Skeletal muscle tissue (tissue), 4 donors: ENCODE data around the gene TFDP2. TPM values are rescaled to one million over a fixed set of nuclear protein-coding genes. Genes with fewer than 3 reads are reported as not detected.
"Not testable (repeated sequence)": the region's sequence is repeated elsewhere in the genome, so short reads cannot be mapped to it uniquely, and the experiment has no call there.

Experiments used
- H3K27ac ChIP-seq: one replicate; pipeline ENCODE4 v1.7.0; 2013; ENCODE audit warnings: mild to moderate bottlenecking, low read depth, low read length, inconsistent platforms
- H3K27me3 ChIP-seq, 3 donors: one replicate each; pipeline ENCODE4 v1.7.0; 2013; ENCODE audit warnings: low read length in 3 of 3; ENCODE audit not compliant: control insufficient read depth in 3 of 3, insufficient read depth in 3 of 3
- H3K36me3 ChIP-seq, 3 donors: one replicate each; pipeline ENCODE4 v1.7.0; 2013; ENCODE audit warnings: low read length in 3 of 3; ENCODE audit not compliant: control insufficient read depth in 3 of 3, insufficient read depth in 3 of 3
- H3K4me1 ChIP-seq, 3 donors: one replicate each; pipeline ENCODE4 v1.7.0; 2013; ENCODE audit warnings: low read length in 3 of 3, mild to moderate bottlenecking in 3 of 3; ENCODE audit not compliant: control insufficient read depth in 3 of 3, insufficient read depth in 3 of 3
- H3K4me3 ChIP-seq, 3 donors: one replicate each; pipeline ENCODE4 v1.7.0; 2013; ENCODE audit warnings: low read length in 3 of 3
- H3K9ac ChIP-seq, 3 donors: one replicate each; pipeline ENCODE4 v1.7.0; 2013; ENCODE audit warnings: low read length in 3 of 3, mild to moderate bottlenecking in 3 of 3, moderate library complexity in 2 of 3, low read depth in 1 of 3
- H3K9me3 ChIP-seq, 3 donors: one replicate each; pipeline ENCODE4 v1.7.0; 2013; ENCODE audit warnings: low read length in 3 of 3; ENCODE audit not compliant: control insufficient read depth in 3 of 3
- total RNA-seq: library from RNA; depleted of rRNA; stranded (reverse); fragments of >200 nt; gene quantifications from one replicate; pipeline ENCODE4 v1.2.3, GENCODE V29; 2014
- donor health status: Osteomylitis.

The TFDP2 gene
- total RNA-seq, 1 donor from 2014 or later: 29.2 TPM

- Histone ChIP-seq H3K9ac (no peak overlapping the region), H3K36me3 (no peaks in the 10 kb centered on the region), H3K9me3 (no peaks in the 10 kb centered on the region), H3K4me1 (no peaks in the 10 kb centered on the region), H3K4me3 (no peak overlapping the region), H3K27me3 (no peaks in the 10 kb centered on the region), H3K27ac (no peak overlapping the region)
These were observed 209.6 kb downstream of the TFDP2 start for GRCh38 chr3:141939759-141940158.

DNA sequence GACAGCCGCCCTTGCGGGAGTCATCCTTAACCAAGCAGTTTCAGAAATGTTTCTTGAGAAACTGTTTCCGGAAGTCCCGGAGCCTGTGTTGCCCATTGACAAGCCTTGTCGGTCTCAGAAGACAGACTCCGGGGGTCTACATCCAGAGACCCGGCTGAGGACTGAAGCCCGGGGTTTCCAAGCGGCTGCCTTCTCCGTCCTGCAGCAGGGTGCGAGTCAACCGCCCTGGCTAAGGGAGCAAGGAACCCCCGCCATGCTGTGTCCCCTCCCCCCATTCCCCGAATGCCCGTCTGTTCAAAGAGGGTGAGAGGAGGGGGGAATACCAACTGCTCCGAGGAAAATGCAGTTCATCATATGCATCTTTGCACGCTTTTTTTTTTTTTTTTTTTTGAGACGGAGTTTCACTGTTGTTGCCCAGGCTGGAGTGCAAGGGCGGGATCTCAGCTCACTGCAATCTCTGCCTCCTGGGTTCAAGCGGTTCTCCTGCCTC, 211.3 kb downstream of the TFDP2 start:
- H3K4me3 ChIP-seq: no peak overlapping the region
- H3K36me3 ChIP-seq: no peaks in the 10 kb centered on the region
- no peaks in the 10 kb centered on the region for H3K4me1 ChIP-seq
- H3K9ac ChIP-seq: no peak overlapping the region
- H3K27ac ChIP-seq: no peak overlapping the region
- H3K27me3 ChIP-seq: no peaks in the 10 kb centered on the region
- H3K9me3 ChIP-seq: no peaks in the 10 kb centered on the region

DNA sequence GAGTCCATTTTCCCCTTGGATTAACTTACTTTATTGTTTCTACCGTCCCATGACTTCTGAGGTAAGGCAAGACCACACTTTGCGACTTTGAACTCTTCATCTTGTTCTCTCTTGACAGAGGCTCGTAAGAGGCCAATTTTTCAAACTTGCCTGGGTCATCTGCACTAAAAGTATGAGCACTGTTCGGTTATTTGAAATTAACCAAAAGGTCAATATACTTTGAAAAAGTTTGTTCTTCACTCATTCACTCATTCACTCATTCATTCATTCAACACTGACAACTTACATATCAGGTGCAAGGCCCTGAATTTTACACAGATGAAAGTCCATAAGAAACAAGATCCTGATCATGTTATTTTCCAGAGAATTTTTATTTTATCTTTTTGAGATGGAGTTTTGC, 215.0 kb downstream of the TFDP2 start:
- H3K27me3 ChIP-seq: no peaks in the 10 kb centered on the region
- no peaks in the 10 kb centered on the region for H3K36me3 ChIP-seq
- no peak overlapping the region for H3K4me3 ChIP-seq
- no peaks in the 10 kb centered on the region for H3K9me3 ChIP-seq
- H3K4me1 ChIP-seq: no peaks in the 10 kb centered on the region
- H3K9ac ChIP-seq: no peak overlapping the region
- H3K27ac ChIP-seq: no peak overlapping the region

DNA sequence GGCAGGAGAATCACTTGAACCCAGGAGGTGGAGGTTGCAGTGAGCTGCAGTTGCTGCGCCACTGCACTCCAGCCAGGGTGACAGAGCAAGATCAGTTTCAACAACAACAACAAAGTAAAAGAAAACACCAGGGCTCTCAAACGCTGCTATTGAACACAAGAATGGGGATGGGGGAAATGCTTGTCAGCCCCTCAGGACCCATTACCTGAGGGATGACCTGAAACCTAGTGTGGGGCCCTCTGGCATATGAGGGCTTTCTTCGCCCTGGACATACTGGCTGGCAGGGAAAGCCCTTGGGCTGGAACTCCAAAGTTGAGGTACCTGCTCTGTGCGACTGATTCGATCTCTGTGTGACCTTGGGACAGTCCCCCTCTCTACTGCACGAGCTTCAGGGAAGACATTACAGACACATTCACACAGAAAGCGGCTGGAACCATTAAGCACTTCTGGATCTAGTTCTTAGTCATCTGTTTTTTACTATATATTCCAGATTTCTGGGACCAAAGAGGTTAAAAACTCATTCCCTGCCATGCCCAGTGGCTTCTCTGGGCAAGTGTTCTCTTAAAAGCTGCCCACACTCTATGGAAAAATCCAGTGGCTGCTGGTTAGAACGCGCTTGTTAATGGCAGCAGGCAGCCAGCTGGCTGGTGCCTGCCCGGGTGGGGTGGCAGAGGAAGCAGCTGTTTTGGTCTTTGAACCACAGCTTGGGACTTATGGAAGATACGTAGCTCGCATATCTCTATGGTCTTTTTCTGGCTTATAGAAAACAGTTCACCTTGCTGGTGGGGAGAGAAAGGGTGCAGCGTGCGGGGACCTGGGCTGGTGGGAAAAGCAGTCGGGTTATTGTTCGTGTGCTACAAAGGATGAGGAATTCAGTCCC, 215.7 kb downstream of the TFDP2 start:
- Histone ChIP-seq H3K9ac (no peak overlapping the region), H3K27me3 (no peaks in the 10 kb centered on the region), H3K4me3 (no peak overlapping the region), H3K27ac (no peak overlapping the region), H3K4me1 (no peaks in the 10 kb centered on the region), H3K36me3 (peaks cover 0 to under 1% (median 0%) of the 10 kb centered on the region in 3 donors), H3K9me3 (no peaks in the 10 kb centered on the region)

GRCh38 chr3:141930801-141931200, 218.5 kb downstream of the TFDP2 start:
- Histone ChIP-seq H3K9me3 (no peaks in the 10 kb centered on the region), H3K27me3 (no peaks in the 10 kb centered on the region), H3K27ac (no peak overlapping the region), H3K9ac (no peak overlapping the region), H3K4me3 (no peak overlapping the region), H3K4me1 (no peaks in the 10 kb centered on the region), H3K36me3 (peaks cover 5 to 7% (median 6%) of the 10 kb centered on the region in 3 donors)

DNA sequence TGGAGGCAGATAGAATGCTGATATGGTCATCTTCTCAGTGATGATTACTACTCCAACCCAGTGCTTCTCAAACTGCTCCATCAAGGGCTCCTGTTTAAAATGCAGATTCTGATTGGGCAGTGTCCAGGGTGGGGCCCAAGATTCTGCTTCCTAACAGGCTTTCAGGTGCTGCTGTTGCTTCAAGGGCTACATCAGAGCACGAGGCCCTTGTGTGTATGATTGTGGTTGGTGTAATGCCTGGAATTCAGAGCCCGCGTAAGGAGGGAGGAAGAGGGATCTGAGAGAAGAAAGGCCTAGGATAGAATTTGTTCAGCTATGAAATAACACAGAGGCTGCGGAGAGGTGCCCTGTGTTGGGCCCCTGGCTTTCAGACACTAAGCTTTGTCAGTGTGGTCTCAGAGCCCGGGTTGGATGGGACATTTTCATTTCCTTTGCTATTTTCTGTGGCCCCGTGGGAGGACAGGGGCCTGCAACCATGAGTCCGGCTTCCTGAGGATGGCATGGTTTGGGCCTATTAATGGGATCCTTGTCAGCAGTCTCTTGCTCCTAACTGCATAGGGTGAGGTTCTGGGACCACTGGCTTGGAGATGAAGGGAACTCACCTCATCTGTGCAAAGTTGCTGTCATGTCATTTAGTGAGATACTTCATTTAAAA, 219.9 kb downstream of the TFDP2 start:
- no peaks in the 10 kb centered on the region for H3K9me3 ChIP-seq
- H3K36me3 ChIP-seq: peaks cover 6 to 7% (median 7%) of the 10 kb centered on the region in 3 donors
- H3K4me1 ChIP-seq: no peaks in the 10 kb centered on the region
- H3K27ac ChIP-seq: no peak overlapping the region
- no peaks in the 10 kb centered on the region for H3K27me3 ChIP-seq
- no peak overlapping the region for H3K9ac ChIP-seq
- H3K4me3 ChIP-seq: no peak overlapping the region

DNA sequence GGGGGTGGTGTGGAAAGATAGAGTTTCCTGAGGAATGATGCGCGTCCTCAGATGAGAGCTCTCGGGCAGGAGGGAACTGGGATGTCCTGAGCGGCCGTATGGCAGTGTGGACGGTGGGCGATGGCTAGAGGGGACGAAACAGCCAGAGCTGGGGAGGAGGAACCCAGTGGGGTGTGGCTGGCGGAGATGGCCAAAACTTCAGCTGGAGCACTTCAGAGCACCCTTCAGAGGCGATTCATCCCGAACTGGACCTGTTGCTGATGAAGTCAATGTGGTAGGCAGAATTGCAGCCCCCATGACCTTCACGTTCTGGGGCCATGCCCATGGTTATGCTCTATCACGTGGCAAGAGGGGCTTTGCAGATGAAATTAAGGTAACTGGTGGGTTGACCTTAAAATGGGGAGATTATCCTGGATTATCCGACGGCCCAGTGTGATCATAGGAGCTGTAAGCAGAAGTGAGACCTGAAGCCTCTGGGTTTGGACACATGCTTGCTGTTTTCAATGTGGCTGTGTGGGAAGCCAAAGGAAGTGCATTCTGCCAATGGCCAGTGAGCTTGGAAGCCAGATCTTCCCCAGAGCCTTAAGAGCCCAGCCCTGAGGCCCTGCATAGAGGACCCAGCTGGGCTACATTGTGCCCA, 220.6 kb downstream of the TFDP2 start:
- Histone ChIP-seq H3K9me3 (no peaks in the 10 kb centered on the region), H3K27ac (no peak overlapping the region), H3K9ac (no peak overlapping the region), H3K4me1 (no peaks in the 10 kb centered on the region), H3K36me3 (peaks cover 6 to 7% (median 7%) of the 10 kb centered on the region in 3 donors), H3K27me3 (no peaks in the 10 kb centered on the region), H3K4me3 (no peak overlapping the region)

DNA sequence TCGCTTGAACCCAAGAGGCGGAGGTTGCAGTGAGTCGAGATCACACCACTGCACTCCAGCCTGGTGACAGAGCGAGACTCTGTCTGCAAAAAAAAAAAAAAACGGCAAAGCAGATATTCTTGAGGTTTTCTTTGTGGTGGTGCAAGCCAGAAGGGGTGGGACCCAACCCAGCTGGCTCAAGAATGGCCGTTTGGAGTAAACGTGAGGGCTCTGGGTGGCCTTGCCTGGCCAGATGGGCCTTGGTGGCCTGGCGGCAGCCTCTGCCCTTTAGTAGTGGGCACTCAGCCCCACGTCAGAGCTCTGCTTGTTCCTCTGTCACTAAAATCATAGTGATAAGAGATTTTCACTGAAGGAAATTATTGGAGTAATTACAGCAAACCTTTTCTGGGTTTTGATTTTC, 222.4 kb downstream of the TFDP2 start:
- peaks cover 7 to 9% (median 8%) of the 10 kb centered on the region in 3 donors for H3K36me3 ChIP-seq
- no peak overlapping the region for H3K27ac ChIP-seq
- H3K9me3 ChIP-seq: no peaks in the 10 kb centered on the region
- no peaks in the 10 kb centered on the region for H3K27me3 ChIP-seq
- H3K9ac ChIP-seq: no peak overlapping the region
- H3K4me3 ChIP-seq: no peak overlapping the region
- no peaks in the 10 kb centered on the region for H3K4me1 ChIP-seq

DNA sequence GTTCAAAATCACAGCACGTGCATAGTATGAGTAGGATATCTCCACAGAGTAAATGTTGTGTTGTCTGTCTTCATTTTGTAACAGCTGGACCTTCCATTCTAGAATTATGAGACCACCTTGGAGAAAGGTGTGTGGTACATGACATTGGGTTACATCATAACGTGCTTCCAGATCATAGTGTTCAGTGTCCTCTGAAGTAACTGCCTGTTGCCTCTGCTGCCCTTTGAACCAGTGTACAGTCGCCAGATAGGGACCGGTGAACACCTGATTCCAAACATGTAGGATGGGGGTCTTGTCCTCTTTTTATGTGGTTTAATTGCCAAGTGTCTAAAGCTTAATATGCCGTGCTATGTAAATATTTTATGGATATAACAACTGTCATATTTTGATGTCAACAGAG, 223.7 kb downstream of the TFDP2 start:
- peaks cover 7 to 10% (median 8%) of the 10 kb centered on the region in 3 donors for H3K36me3 ChIP-seq
- H3K4me1 ChIP-seq, H3K27ac ChIP-seq, H3K27me3 ChIP-seq, H3K4me3 ChIP-seq, H3K9ac ChIP-seq, H3K9me3 ChIP-seq: not testable (repeated sequence)

GRCh38 chr3:141921316-141921715, 228.0 kb downstream of the TFDP2 start:
- H3K4me3 ChIP-seq: no peak overlapping the region
- H3K36me3 ChIP-seq: peaks cover 2 to 5% (median 3%) of the 10 kb centered on the region in 3 donors
- H3K9ac ChIP-seq: no peak overlapping the region
- H3K9me3 ChIP-seq: no peaks in the 10 kb centered on the region
- H3K27ac ChIP-seq: no peak overlapping the region
- H3K4me1 ChIP-seq: no peaks in the 10 kb centered on the region
- no peaks in the 10 kb centered on the region for H3K27me3 ChIP-seq
